Endothelial cell of umbilical vein (primary cell): ENCODE data around the gene HIGD1A. TPM values are rescaled to one million over a fixed set of nuclear protein-coding genes. Genes with fewer than 3 reads are reported as not detected.

Source experiments
- BruUV-seq: library from RNA; stranded (reverse); fragments of 400-500 nt; replicated peaks from 2 replicates; lab custom pipeline; 2021; lab: Mats Ljungman, UMichigan
- CTCF ChIA-PET: fragments of 300-600, 350-600 bp; sonication (Branson Sonifier 250); formaldehyde crosslinking; loops from one replicate; lab custom pipeline; 2021; ENCODE audit warnings: antibody characterized with exemption, inconsistent platforms; lab: Charles Lee
- POLR2A ChIA-PET: fragments of 300-600, 350-600 bp; sonication (Branson Sonifier 250); formaldehyde crosslinking; loops from one replicate; lab custom pipeline; 2021; ENCODE audit warnings: antibody characterized with exemption, inconsistent platforms; lab: Charles Lee
- DNase-seq: peaks from one replicate; pipeline ENCODE4 v3.0.0-alpha.2; 2011; ENCODE audit warnings: low read depth, low spot score
- FAIRE-seq: peaks from 2 replicates; lab custom pipeline; 2011; peaks lifted over from hg19 to GRCh38; lab: Jason Lieb, UNC
- H2AFZ ChIP-seq: 2 replicates; pipeline ENCODE4 v1.6.0; 2012; ENCODE audit warnings: low read depth, low read length, control low read depth, inconsistent platforms
- H3K27ac ChIP-seq: 2 replicates; pipeline ENCODE4 v1.5.1; 2011; ENCODE audit warnings: low read depth, mild to moderate bottlenecking, control low read depth, low read length, moderate library complexity; ENCODE audit not compliant: insufficient read depth
- H3K27me3 ChIP-seq, 2 experiments: 2 replicates each; pipeline versions ENCODE4 v1.6.0 to v1.6.1; 2011; ENCODE audit warnings: low read length in 2 of 2, mixed read lengths in 1 of 2; ENCODE audit not compliant: control insufficient read depth in 2 of 2, insufficient read depth in 2 of 2
- H3K36me3 ChIP-seq, 2 experiments: 2 replicates in 1 of 2; 3 replicates in 1 of 2; pipeline ENCODE4 v1.5.1; 2011; ENCODE audit warnings: low read length in 2 of 2, mild to moderate bottlenecking in 1 of 2, moderate library complexity in 1 of 2; ENCODE audit not compliant: control insufficient read depth in 2 of 2, insufficient read depth in 2 of 2; ENCODE audit errors: extremely low read depth in 1 of 2
- H3K4me1 ChIP-seq: 3 replicates; pipeline ENCODE4 v1.5.1; 2011; ENCODE audit warnings: mild to moderate bottlenecking, low read length; ENCODE audit not compliant: control insufficient read depth, insufficient read depth; ENCODE audit errors: extremely low read depth
- H3K4me2 ChIP-seq: 2 replicates; pipeline ENCODE4 v1.6.1; 2011; ENCODE audit warnings: low read length, control low read depth, mixed read lengths; ENCODE audit not compliant: insufficient read depth
- H3K4me3 ChIP-seq, 3 experiments: fragments of 200-600 bp in 1 of 3; sonication (generic), shearing (Covaris generic) in 1 of 3; replicated peaks in 1 of 3; 2 replicates each; pipeline ENCODE4 v1.5.1; 2011 to 2016; ENCODE audit warnings: control low read depth in 3 of 3, low read length in 3 of 3, mild to moderate bottlenecking in 2 of 3, inconsistent platforms in 1 of 3, low read depth in 1 of 3, moderate library complexity in 1 of 3; ENCODE audit not compliant: insufficient read depth in 1 of 3
- H3K79me2 ChIP-seq: 2 replicates; pipeline ENCODE4 v1.6.0; 2012; ENCODE audit warnings: low read length, inconsistent platforms; ENCODE audit not compliant: control insufficient read depth, insufficient read depth
- H3K9ac ChIP-seq: replicated peaks from 2 replicates; pipeline ENCODE3; 2011; ENCODE audit warnings: low read length, control low read depth; ENCODE audit not compliant: insufficient read depth; ENCODE audit errors: extremely low read depth
- H3K9me1 ChIP-seq: replicated peaks from 3 replicates; pipeline ENCODE4 v1.6.0; 2011; ENCODE audit warnings: mild to moderate bottlenecking, low read length; ENCODE audit not compliant: control insufficient read depth, insufficient read depth; ENCODE audit errors: extremely low read depth
- H3K9me3 ChIP-seq: replicated peaks from 2 replicates; pipeline ENCODE4 v1.5.1; 2012; ENCODE audit warnings: low read length, inconsistent platforms; ENCODE audit not compliant: control insufficient read depth, insufficient read depth
- H4K20me1 ChIP-seq: replicated peaks from 2 replicates; pipeline ENCODE3; 2011; ENCODE audit warnings: mild to moderate bottlenecking, low read length; ENCODE audit not compliant: control insufficient read depth, insufficient read depth; ENCODE audit errors: extremely low read depth
- EZH2 ChIP-seq: IDR thresholded peaks from 2 replicates; pipeline ENCODE4 v1.6.1; 2012; ENCODE audit warnings: borderline replicate concordance, low read depth, mild to moderate bottlenecking, moderate library complexity, low read length, inconsistent platforms; ENCODE audit not compliant: severe bottlenecking
- FOS ChIP-seq: IDR thresholded peaks from 2 replicates; pipeline ENCODE4 v1.6.1; 2011; ENCODE audit warnings: mild to moderate bottlenecking, low read length, moderate library complexity, borderline replicate concordance; ENCODE audit not compliant: insufficient read depth
- GATA2 ChIP-seq: IDR thresholded peaks from 2 replicates; pipeline ENCODE4 v1.7.0; 2011; ENCODE audit warnings: low read depth, mild to moderate bottlenecking, moderate library complexity, mixed read lengths, low read length; ENCODE audit not compliant: insufficient read length, insufficient read depth
- JUN ChIP-seq: IDR thresholded peaks from 2 replicates; pipeline ENCODE4 v1.6.1; 2011; ENCODE audit warnings: borderline replicate concordance, low read depth; ENCODE audit not compliant: insufficient read length, insufficient read depth
- MYC ChIP-seq: IDR thresholded peaks from one replicate; pipeline ENCODE4 v1.6.1; 2011; ENCODE audit warnings: mild to moderate bottlenecking, low read depth, low read length
- POLR2A ChIP-seq: IDR thresholded peaks from 2 replicates; pipeline ENCODE4 v1.6.1; 2012; ENCODE audit warnings: low read depth, mild to moderate bottlenecking, control low read depth, low read length
- POLR2AphosphoS5 ChIP-seq: IDR thresholded peaks from 2 replicates; pipeline ENCODE4 v1.6.1; 2012; ENCODE audit warnings: low read depth, mild to moderate bottlenecking, control low read depth, low read length, moderate library complexity; ENCODE audit not compliant: insufficient read depth
- dilution Hi-C: fragments of 300-500 bp; cut with MboI; formaldehyde crosslinking; loops from one replicate; pipeline ENCODE4 v1.15.0; 2019; ENCODE audit warnings: low sequenced_read_pairs; ENCODE audit not compliant: extremely low pct_ligation_motif_present
- intact Hi-C: fragments of 100-400 bp; cut with micrococcal nuclease; formaldehyde crosslinking; loops from one replicate; pipeline ENCODE4 v1.10.0; 2022
- polyA plus RNA-seq, 4 experiments: library from polyadenylated mRNA; depleted of rRNA in 3 of 4; stranded (reverse) in 3 of 4; unstranded in 1 of 4; fragments of >200 nt; gene quantifications; 2 replicates each; pipeline versions ENCODE4 v1.2.1 to v1.2.3, GENCODE V29; 2011 to 2012; ENCODE audit warnings: missing spikeins in 1 of 4
- total RNA-seq: library from RNA; stranded (reverse); gene quantifications from 2 replicates; pipeline ENCODE4 v1.2.3, GENCODE V29; 2021
- TF ChIP-seq, protein P1 (sequence below), 2 donors: IDR thresholded peaks; 1 replicate in 1 of 2; 2 replicates in 1 of 2; pipeline ENCODE4 v1.5.1; 2011; ENCODE audit warnings: low read length in 2 of 2, mild to moderate bottlenecking in 2 of 2, moderate library complexity in 2 of 2, control low read depth in 1 of 2, inconsistent platforms in 1 of 2, low read depth in 1 of 2; ENCODE audit not compliant: insufficient read depth in 1 of 2; ENCODE audit errors: extremely low read depth in 1 of 2
- TF ChIP-seq, protein P2 (sequence below): IDR thresholded peaks from 2 replicates; pipeline ENCODE4 v1.6.1; 2011; ENCODE audit not compliant: insufficient read depth, insufficient read length

Gene HIGD1A
- total and polyA plus RNA-seq, 2 donors (not counting 3 experiments of a cell fraction or from before 2014, with no cell fraction given): 59.5 to 68.9 TPM

DNA sequence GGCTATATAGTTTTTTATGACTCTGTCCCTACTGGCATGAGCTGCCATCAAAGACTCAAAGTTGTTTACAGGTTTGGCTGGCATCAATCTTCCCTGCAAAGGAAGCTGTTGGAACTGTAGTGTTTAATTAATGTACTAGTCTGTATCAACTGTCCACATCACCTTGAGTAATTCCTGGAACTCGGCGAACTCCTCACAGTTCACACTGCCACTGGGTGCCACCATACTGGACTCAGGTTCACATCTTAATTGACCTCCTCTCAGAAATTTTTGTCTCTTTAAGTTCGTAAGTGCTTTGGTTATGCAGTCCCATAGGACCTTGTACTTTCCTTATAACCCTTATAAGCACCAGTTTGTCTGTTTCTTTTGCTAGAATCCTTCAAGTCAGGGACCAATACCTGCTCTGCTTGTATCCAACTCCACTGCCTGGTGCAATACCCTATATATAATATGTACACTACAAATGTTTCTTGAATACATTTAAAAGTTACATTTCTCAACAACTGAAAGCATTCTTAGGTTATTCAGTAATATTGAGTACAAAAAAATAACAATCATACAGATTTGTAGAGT is 3.2 kb downstream of the HIGD1A start:
- Histone ChIP-seq H2AFZ (no peak overlapping the region), H3K9ac (no peak overlapping the region), H3K4me3 (no peak overlapping the region), H3K9me3 (no peaks in the 10 kb centered on the region), H4K20me1 (no peaks in the 10 kb centered on the region), H3K4me1 (peaks cover 11% of the 10 kb centered on the region), H3K9me1 (no peaks in the 10 kb centered on the region), H3K36me3 (no peaks in the 10 kb centered on the region), H3K27me3 (peaks cover 0 to 2% of the 10 kb centered on the region in 2 experiments), H3K4me2 (no peak overlapping the region), H3K27ac (no peak overlapping the region), H3K79me2 (peaks cover 47% of the 10 kb centered on the region)
- TF ChIP-seq, protein P1, sequence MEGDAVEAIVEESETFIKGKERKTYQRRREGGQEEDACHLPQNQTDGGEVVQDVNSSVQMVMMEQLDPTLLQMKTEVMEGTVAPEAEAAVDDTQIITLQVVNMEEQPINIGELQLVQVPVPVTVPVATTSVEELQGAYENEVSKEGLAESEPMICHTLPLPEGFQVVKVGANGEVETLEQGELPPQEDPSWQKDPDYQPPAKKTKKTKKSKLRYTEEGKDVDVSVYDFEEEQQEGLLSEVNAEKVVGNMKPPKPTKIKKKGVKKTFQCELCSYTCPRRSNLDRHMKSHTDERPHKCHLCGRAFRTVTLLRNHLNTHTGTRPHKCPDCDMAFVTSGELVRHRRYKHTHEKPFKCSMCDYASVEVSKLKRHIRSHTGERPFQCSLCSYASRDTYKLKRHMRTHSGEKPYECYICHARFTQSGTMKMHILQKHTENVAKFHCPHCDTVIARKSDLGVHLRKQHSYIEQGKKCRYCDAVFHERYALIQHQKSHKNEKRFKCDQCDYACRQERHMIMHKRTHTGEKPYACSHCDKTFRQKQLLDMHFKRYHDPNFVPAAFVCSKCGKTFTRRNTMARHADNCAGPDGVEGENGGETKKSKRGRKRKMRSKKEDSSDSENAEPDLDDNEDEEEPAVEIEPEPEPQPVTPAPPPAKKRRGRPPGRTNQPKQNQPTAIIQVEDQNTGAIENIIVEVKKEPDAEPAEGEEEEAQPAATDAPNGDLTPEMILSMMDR (IDR thresholded peaks at IDR 0.05; ENCODE audit: extremely low read depth in 1 of 2, insufficient read depth in 1 of 2, low read depth in 1 of 2, low read length in 2 of 2): no peak
- TF ChIP-seq JUN: no peak
- TF ChIP-seq, protein P2, sequence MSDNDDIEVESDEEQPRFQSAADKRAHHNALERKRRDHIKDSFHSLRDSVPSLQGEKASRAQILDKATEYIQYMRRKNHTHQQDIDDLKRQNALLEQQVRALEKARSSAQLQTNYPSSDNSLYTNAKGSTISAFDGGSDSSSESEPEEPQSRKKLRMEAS: no peak
- no peak for TF ChIP-seq POLR2A
- TF ChIP-seq EZH2: no peak
- no peak for TF ChIP-seq FOS
- no peak for TF ChIP-seq POLR2AphosphoS5
- TF ChIP-seq MYC: no peak
- no peak for TF ChIP-seq GATA2
- FAIRE-seq: no peak
- DNase-seq: no peak
- dilution Hi-C loops: no loop called here
- ChIA-PET CTCF (interaction anchor here (0.9 to 1.8 kb wide), 4 partner anchors 8 to 43 kb away, joined by 3 to 7 read pairs (median 4); partner anchors contain the start of gene ACKR2), POLR2A (no interaction called here)
- no TSS peak for BruUV-seq
- intact Hi-C loops: no loop called here
